Measurements from ENCODE around the gene ELK1. TPM values are rescaled to one million over a fixed set of nuclear protein-coding genes. Genes with fewer than 3 reads are reported as not detected.

ELK1 gene
- total and polyA plus RNA-seq, 7 experiments from 2014 or later = 24.0 to 62.4 (median 34.0) TPM

DNA sequence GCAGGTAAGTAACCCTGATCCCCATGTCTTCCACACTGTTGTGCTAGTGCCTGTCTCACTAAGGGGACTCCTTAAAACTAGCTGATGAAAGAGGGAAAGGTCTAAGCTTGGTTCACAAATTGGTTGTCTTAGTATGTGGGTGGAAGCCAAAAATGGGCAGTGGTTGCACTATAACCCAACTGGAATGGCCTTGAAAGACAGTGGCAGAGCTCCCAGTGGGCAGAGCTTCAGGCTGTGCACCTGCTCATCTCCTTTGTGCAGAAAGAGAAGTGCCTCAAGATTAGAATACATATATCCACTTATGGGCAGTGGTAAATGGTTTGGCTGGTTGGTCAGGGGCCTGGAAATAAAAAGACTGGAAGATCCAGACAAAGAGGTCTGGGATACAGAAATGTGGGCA, 37.9 kb downstream of the ELK1 start:
- no peak overlapping the region for H3K4me3 Mint-ChIP-seq
- ChIA-PET POLR2A (no interaction called here), CTCF (no interaction called here)
- Histone ChIP-seq H3K27ac (ENCODE audit: low read depth, low read length) (no peak overlapping the region), H3K27me3 (ENCODE audit: control insufficient read depth in 2 of 2, insufficient read depth in 2 of 2, low read length in 2 of 2) (no peaks in the 10 kb centered on the region), H3K36me3 (ENCODE audit: control insufficient read depth in 2 of 3, insufficient read depth in 3 of 3, low read length in 3 of 3) (no peaks in the 10 kb centered on the region), H3K4me3 (ENCODE audit: low read length) (no peak overlapping the region), H3K4me1 (ENCODE audit: control insufficient read depth in 2 of 2, insufficient read depth in 2 of 2, low read length in 2 of 2) (no peaks in the 10 kb centered on the region), H3K9me3 (ENCODE audit: control insufficient read depth in 2 of 3, low read length in 3 of 3) (no peaks in the 10 kb centered on the region)
- peaks cover 0 to 3% (median 0%) of the 10 kb centered on the region in 11 donors for H3K9me3 Mint-ChIP-seq
- H3K27me3 Mint-ChIP-seq = peaks cover 0 to 14% (median 0%) of the 10 kb centered on the region in 5 donors
- ATAC-seq (no peak), DNase-seq (no peak)
- peaks cover 0 to 12% (median 4%) of the 10 kb centered on the region in 7 donors for H3K4me1 Mint-ChIP-seq
- H3K27ac Mint-ChIP-seq = no peak overlapping the region
- H3K36me3 Mint-ChIP-seq = no peaks in the 10 kb centered on the region
- intact Hi-C loops (cut with micrococcal nuclease) = no loop called here

DNA sequence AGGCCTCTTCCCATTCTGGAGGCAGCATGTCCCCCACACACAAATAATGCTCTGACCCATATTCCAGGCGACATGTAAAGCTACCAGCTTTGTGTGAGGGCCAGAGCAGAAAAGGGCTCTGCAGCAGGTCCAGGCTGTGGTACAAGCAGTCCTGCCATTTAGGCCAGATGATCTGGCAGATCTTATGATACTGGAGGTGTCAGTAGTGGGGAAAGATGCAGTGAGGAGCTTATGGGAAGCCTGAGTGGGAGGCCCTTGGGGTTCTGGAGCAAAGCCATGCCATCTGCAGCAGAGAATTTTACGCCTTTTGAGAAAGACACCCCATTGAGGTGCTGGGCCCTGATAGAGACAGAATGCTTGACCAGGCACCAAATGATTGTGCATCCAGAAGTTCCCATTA, 38.4 kb downstream of the ELK1 start:
- no peak for ATAC-seq
- no peak overlapping the region for H3K4me3 ChIP-seq (ENCODE audit: low read length)
- ChIA-PET POLR2A (no interaction called here), CTCF (no interaction called here)
- H3K9me3 Mint-ChIP-seq = peaks cover 0 to 3% (median 0%) of the 10 kb centered on the region in 11 donors
- no peak overlapping the region for H3K27ac Mint-ChIP-seq
- H3K9me3 ChIP-seq (ENCODE audit: control insufficient read depth in 2 of 3, low read length in 3 of 3) = no peaks in the 10 kb centered on the region
- intact Hi-C loops (cut with micrococcal nuclease) = no loop called here
- H3K4me3 Mint-ChIP-seq = no peak overlapping the region
- no peak overlapping the region for H3K27ac ChIP-seq (ENCODE audit: low read depth, low read length)
- H3K36me3 ChIP-seq (ENCODE audit: control insufficient read depth in 2 of 3, insufficient read depth in 3 of 3, low read length in 3 of 3) = no peaks in the 10 kb centered on the region
- H3K27me3 Mint-ChIP-seq = peaks cover 0 to 10% (median 0%) of the 10 kb centered on the region in 5 donors
- H3K4me1 ChIP-seq (ENCODE audit: control insufficient read depth in 2 of 2, insufficient read depth in 2 of 2, low read length in 2 of 2) = no peaks in the 10 kb centered on the region
- H3K36me3 Mint-ChIP-seq = no peaks in the 10 kb centered on the region
- DNase-seq = no peak
- H3K27me3 ChIP-seq (ENCODE audit: control insufficient read depth in 2 of 2, insufficient read depth in 2 of 2, low read length in 2 of 2) = no peaks in the 10 kb centered on the region
- peaks cover 0 to 12% (median 4%) of the 10 kb centered on the region in 7 donors for H3K4me1 Mint-ChIP-seq

DNA sequence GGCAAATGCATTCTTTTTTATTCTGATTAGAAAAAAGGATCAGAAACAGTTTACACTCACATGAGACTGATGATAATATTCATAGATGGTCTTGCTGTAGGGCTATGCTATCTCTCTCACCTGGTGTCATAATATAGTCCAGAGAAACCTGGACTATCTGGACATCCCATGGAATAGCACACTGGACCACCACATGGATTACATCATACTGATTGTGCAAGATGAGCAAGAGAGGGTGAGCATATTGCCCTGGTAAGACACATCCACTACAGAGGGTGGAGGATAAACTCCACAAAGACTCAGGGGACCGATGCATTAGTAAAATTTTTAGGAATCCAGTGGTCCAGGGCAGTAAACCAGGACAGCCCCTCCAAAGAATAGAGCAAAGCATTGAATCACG, 38.9 kb downstream of the ELK1 start:
- no peak overlapping the region for H3K4me3 Mint-ChIP-seq
- no peak overlapping the region for H3K27ac ChIP-seq (ENCODE audit: low read depth, low read length)
- H3K27me3 Mint-ChIP-seq = peaks cover 0 to 6% (median 0%) of the 10 kb centered on the region in 5 donors
- H3K27me3 ChIP-seq (ENCODE audit: control insufficient read depth in 2 of 2, insufficient read depth in 2 of 2, low read length in 2 of 2) = no peaks in the 10 kb centered on the region
- H3K36me3 Mint-ChIP-seq = no peaks in the 10 kb centered on the region
- H3K4me3 ChIP-seq (ENCODE audit: low read length) = no peak overlapping the region
- no peaks in the 10 kb centered on the region for H3K9me3 ChIP-seq (ENCODE audit: control insufficient read depth in 2 of 3, low read length in 3 of 3)
- peaks cover 0 to 12% (median 4%) of the 10 kb centered on the region in 7 donors for H3K4me1 Mint-ChIP-seq
- H3K9me3 Mint-ChIP-seq = peaks cover 0 to 3% (median 0%) of the 10 kb centered on the region in 11 donors
- ATAC-seq (no peak), DNase-seq (no peak)
- ChIA-PET CTCF (no interaction called here), POLR2A (no interaction called here)
- H3K27ac Mint-ChIP-seq = no peak overlapping the region
- intact Hi-C loops (cut with micrococcal nuclease) = no loop called here
- no peaks in the 10 kb centered on the region for H3K4me1 ChIP-seq (ENCODE audit: control insufficient read depth in 2 of 2, insufficient read depth in 2 of 2, low read length in 2 of 2)
- no peaks in the 10 kb centered on the region for H3K36me3 ChIP-seq (ENCODE audit: control insufficient read depth in 2 of 3, insufficient read depth in 3 of 3, low read length in 3 of 3)

DNA sequence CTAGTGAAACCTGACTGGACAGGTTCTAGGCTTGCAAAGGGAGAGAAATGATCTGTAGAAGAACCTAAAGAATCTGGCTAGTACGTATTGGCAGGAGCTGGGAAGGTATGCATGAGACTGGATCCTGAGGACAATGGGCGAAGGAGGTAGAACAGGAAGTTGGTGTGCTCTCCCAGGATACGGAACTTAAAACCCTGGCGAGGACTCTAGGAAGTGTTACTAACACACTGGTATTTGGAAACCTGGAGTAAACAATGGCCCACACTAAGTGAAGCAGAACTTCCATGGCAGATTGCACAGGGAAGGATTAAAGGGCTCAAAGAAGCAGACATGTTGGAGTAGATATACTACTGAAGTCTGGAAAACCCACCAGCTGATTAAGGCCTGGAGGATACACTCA, 39.9 kb downstream of the ELK1 start:
- Mint-ChIP-seq H3K27ac (no peak overlapping the region), H3K4me1 (peaks cover 0 to 12% (median 4%) of the 10 kb centered on the region in 7 donors), H3K27me3 (peaks cover 0 to 2% (median 0%) of the 10 kb centered on the region in 5 donors), H3K9me3 (peaks cover 0 to 3% (median 0%) of the 10 kb centered on the region in 11 donors), H3K36me3 (no peaks in the 10 kb centered on the region), H3K4me3 (no peak overlapping the region)
- ChIA-PET POLR2A (no interaction called here), CTCF (no interaction called here)
- no peaks in the 10 kb centered on the region for H3K4me1 ChIP-seq (ENCODE audit: control insufficient read depth in 2 of 2, insufficient read depth in 2 of 2, low read length in 2 of 2)
- no peak overlapping the region for H3K4me3 ChIP-seq (ENCODE audit: low read length)
- ATAC-seq (no peak), DNase-seq (no peak)
- no peaks in the 10 kb centered on the region for H3K36me3 ChIP-seq (ENCODE audit: control insufficient read depth in 2 of 3, insufficient read depth in 3 of 3, low read length in 3 of 3)
- no peaks in the 10 kb centered on the region for H3K9me3 ChIP-seq (ENCODE audit: control insufficient read depth in 2 of 3, low read length in 3 of 3)
- H3K27me3 ChIP-seq (ENCODE audit: control insufficient read depth in 2 of 2, insufficient read depth in 2 of 2, low read length in 2 of 2) = no peaks in the 10 kb centered on the region
- no peak overlapping the region for H3K27ac ChIP-seq (ENCODE audit: low read depth, low read length)
- intact Hi-C loops (cut with micrococcal nuclease) = no loop called here

DNA sequence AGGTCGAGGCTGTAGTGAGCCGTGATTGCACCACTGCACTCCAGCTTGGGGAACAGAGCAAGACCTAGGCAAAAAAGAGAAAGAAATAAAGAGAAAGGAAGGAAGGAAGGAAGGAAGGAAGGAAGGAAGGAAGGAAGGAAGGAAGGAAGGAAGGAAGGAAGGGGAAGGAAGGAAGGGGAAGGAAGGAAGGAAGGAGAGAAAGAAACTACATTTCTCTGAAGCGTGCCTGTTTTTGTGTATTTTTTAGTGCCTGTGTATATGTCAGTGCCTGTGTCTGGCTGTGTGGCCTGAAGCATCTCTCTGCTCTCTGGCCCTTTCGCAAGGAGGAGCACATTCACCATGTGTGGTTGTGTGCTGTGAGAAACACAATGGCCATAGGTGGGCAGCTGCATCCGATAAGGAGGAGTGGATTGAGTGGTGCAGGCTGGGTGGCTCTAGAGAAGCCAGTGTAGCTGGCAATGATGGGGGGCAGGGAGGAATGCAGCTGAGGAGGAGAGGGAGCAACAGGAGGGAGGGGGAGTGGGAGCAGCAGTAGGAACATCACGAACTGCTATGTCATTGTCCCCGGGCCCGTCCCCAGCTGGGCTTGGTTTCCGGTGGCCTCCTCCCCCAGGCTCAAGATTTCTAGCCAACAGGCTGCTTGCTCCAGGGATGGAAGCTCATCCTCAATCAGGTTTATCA, 42.1 kb downstream of the ELK1 start:
- no peaks in the 10 kb centered on the region for H3K36me3 Mint-ChIP-seq
- H3K27ac Mint-ChIP-seq = no peak overlapping the region
- H3K4me1 Mint-ChIP-seq = peaks cover 0 to 12% (median 4%) of the 10 kb centered on the region in 7 donors
- no peak for ATAC-seq
- DNase-seq = no peak
- H3K27ac ChIP-seq (ENCODE audit: low read depth, low read length) = no peak overlapping the region
- H3K27me3 ChIP-seq (ENCODE audit: control insufficient read depth in 2 of 2, insufficient read depth in 2 of 2, low read length in 2 of 2) = no peaks in the 10 kb centered on the region
- H3K4me3 ChIP-seq (ENCODE audit: low read length) = no peak overlapping the region
- peaks cover 0 to 3% (median 0%) of the 10 kb centered on the region in 5 donors for H3K27me3 Mint-ChIP-seq
- ChIA-PET POLR2A (interaction anchor here (0.8 kb wide), 1 partner anchor 12 kb away, joined by 4 read pairs; no protein-coding TSS in a partner anchor), CTCF (interaction anchor here (0.7 kb wide), 1 partner anchor 8 kb away, joined by 3 read pairs; no protein-coding TSS in a partner anchor)
- H3K9me3 ChIP-seq (ENCODE audit: control insufficient read depth in 2 of 3, low read length in 3 of 3) = no peaks in the 10 kb centered on the region
- no peaks in the 10 kb centered on the region for H3K4me1 ChIP-seq (ENCODE audit: control insufficient read depth in 2 of 2, insufficient read depth in 2 of 2, low read length in 2 of 2)
- no peaks in the 10 kb centered on the region for H3K36me3 ChIP-seq (ENCODE audit: control insufficient read depth in 2 of 3, insufficient read depth in 3 of 3, low read length in 3 of 3)
- peaks cover 0 to 3% (median 0%) of the 10 kb centered on the region in 11 donors for H3K9me3 Mint-ChIP-seq
- intact Hi-C loops (cut with micrococcal nuclease) = no loop called here
- H3K4me3 Mint-ChIP-seq = no peak overlapping the region

DNA sequence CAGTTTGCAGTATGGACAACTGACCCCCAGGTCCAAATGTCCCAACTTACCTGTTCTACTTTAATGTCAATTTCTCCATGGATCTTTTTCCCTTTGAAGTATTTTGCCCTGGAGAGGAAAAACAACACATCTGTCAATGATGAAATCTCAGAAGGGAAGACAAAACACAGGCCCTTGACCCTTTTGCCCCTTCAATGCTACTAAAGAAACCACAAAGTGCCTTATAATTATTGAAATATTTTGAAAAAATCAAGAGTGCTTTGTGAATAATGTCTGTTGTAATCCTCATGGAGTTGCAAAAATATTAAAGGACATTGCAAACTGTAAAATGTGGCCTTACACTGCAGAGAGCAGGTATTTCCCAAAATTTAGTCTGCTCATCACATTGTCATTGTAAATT, 43.3 kb downstream of the ELK1 start:
- CTCF ChIA-PET = no interaction called here
- no peaks in the 10 kb centered on the region for H3K9me3 ChIP-seq (ENCODE audit: control insufficient read depth in 2 of 3, low read length in 3 of 3)
- POLR2A ChIA-PET = no interaction called here
- Mint-ChIP-seq H3K27me3 (peaks cover 0 to 3% (median 0%) of the 10 kb centered on the region in 5 donors), H3K27ac (no peak overlapping the region), H3K4me1 (peaks cover 0 to 12% (median 4%) of the 10 kb centered on the region in 7 donors), H3K4me3 (no peak overlapping the region), H3K36me3 (no peaks in the 10 kb centered on the region), H3K9me3 (peaks cover 0 to 3% (median 0%) of the 10 kb centered on the region in 11 donors)
- DNase-seq (no peak), ATAC-seq (no peak)
- H3K4me1 ChIP-seq (ENCODE audit: control insufficient read depth in 2 of 2, insufficient read depth in 2 of 2, low read length in 2 of 2) = no peaks in the 10 kb centered on the region
- H3K27me3 ChIP-seq (ENCODE audit: control insufficient read depth in 2 of 2, insufficient read depth in 2 of 2, low read length in 2 of 2) = no peaks in the 10 kb centered on the region
- H3K27ac ChIP-seq (ENCODE audit: low read depth, low read length) = no peak overlapping the region
- intact Hi-C loops (cut with micrococcal nuclease) = no loop called here
- H3K36me3 ChIP-seq (ENCODE audit: control insufficient read depth in 2 of 3, insufficient read depth in 3 of 3, low read length in 3 of 3) = no peaks in the 10 kb centered on the region
- no peak overlapping the region for H3K4me3 ChIP-seq (ENCODE audit: low read length)

DNA sequence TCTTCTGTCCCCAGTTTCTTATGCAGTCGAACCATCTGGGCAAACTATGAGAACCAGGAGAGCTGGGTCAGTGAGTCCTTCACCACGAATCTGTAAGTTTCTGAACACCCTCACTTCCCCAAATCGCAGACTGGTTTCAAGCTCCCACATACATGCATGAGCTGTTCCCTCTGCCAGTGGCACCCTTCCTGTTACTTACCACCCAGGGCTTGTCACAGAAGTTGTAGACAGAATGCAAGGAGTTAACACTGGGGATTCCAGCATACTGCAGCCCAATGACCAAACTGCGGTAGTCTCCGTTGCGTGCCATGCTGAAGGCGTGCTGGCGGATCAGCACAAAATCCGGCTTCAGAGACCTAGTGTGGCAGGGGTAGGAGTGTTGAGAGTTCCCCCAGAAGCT, 45.3 kb downstream of the ELK1 start:
- Histone ChIP-seq H3K27ac (ENCODE audit: low read depth, low read length) (no peak overlapping the region), H3K27me3 (ENCODE audit: control insufficient read depth in 2 of 2, insufficient read depth in 2 of 2, low read length in 2 of 2) (no peaks in the 10 kb centered on the region), H3K4me1 (ENCODE audit: control insufficient read depth in 2 of 2, insufficient read depth in 2 of 2, low read length in 2 of 2) (no peaks in the 10 kb centered on the region), H3K4me3 (ENCODE audit: low read length) (no peak overlapping the region), H3K9me3 (ENCODE audit: control insufficient read depth in 2 of 3, low read length in 3 of 3) (no peaks in the 10 kb centered on the region), H3K36me3 (ENCODE audit: control insufficient read depth in 2 of 3, insufficient read depth in 3 of 3, low read length in 3 of 3) (no peaks in the 10 kb centered on the region)
- POLR2A ChIA-PET = no interaction called here
- DNase-seq (no peak), ATAC-seq (no peak)
- Mint-ChIP-seq H3K36me3 (no peaks in the 10 kb centered on the region), H3K9me3 (peaks cover 0 to 17% (median 2%) of the 10 kb centered on the region in 11 donors), H3K4me3 (no peak overlapping the region), H3K27ac (no peak overlapping the region), H3K27me3 (peaks cover 0 to 3% (median 0%) of the 10 kb centered on the region in 5 donors), H3K4me1 (peaks cover 0 to 12% (median 4%) of the 10 kb centered on the region in 7 donors)
- CTCF ChIA-PET = no interaction called here
- intact Hi-C loops (cut with micrococcal nuclease) = no loop called here

Data from naive thymus-derived CD4-positive, alpha-beta T cell (primary cell).